NCI-H524 treated with DMSO at 0.1 percent for 48 hours (cell line): Measurements from ENCODE around the gene STS.

Source experiments
- DNase-seq: peaks from one replicate; lab custom pipeline; 2025; lab: John Stamatoyannopoulos, UW

STS gene

GRCh38 chrX:7147413-7147977 lies at the start of gene STS:
STS (plus strand) TSS chrX:7147712; CDS start chrX:7253200, 105,488 bp downstream.
- no peak for DNase-seq

- DNase-seq: no peak
Measured at GRCh38 chrX:7100022-7100421, 47.5 kb upstream of the STS start.

GRCh38 chrX:7102119-7102518 lies 45.4 kb upstream of the STS start:
- no peak for DNase-seq

GRCh38 chrX:7106649-7107048 lies 40.9 kb upstream of the STS start:
- DNase-seq: no peak

- no peak for DNase-seq
Measured at GRCh38 chrX:7108030-7108429, 39.5 kb upstream of the STS start.

- DNase-seq: no peak
Measured at GRCh38 chrX:7109049-7109531, 38.4 kb upstream of the STS start.

GRCh38 chrX:7109838-7110793 lies 37.4 kb upstream of the STS start:
- no peak for DNase-seq

- no peak for DNase-seq
Measured at GRCh38 chrX:7110821-7111276, 36.7 kb upstream of the STS start.

- DNase-seq: no peak
Measured at GRCh38 chrX:7111518-7111917, 36.0 kb upstream of the STS start.

- no peak for DNase-seq
Measured at GRCh38 chrX:7112071-7112470, 35.4 kb upstream of the STS start.

- no peak for DNase-seq
Measured at GRCh38 chrX:7115557-7115956, 32.0 kb upstream of the STS start.

GRCh38 chrX:7116081-7116480 lies 31.4 kb upstream of the STS start:
- no peak for DNase-seq

- DNase-seq: no peak
Measured at GRCh38 chrX:7117587-7117986, 29.9 kb upstream of the STS start.

- DNase-seq: no peak
Measured at GRCh38 chrX:7119950-7120877, 27.3 kb upstream of the STS start.

GRCh38 chrX:7120878-7121219 lies 26.7 kb upstream of the STS start:
- DNase-seq: no peak

- DNase-seq: no peak
Measured at GRCh38 chrX:7127056-7127455, 20.5 kb upstream of the STS start.

- no peak for DNase-seq
Measured at GRCh38 chrX:7131621-7132020, 15.9 kb upstream of the STS start.

GRCh38 chrX:7132335-7133049 lies 15.0 kb upstream of the STS start:
- no peak for DNase-seq

- DNase-seq: no peak
Measured at GRCh38 chrX:7133050-7133440, 14.5 kb upstream of the STS start.

- no peak for DNase-seq
Measured at GRCh38 chrX:7134981-7135380, 12.5 kb upstream of the STS start.

GRCh38 chrX:7139202-7140081 lies 8.1 kb upstream of the STS start:
- DNase-seq: no peak
